ENCODE results near the gene PRIM2. TPM values are rescaled to one million over a fixed set of nuclear protein-coding genes. Genes with fewer than 3 reads are reported as not detected.
"Not testable (repeated sequence)": the region's sequence is repeated elsewhere in the genome, so short reads cannot be mapped to it uniquely, and the experiment has no call there.

Gene PRIM2
- total and polyA plus RNA-seq, 9 of the 15 experiments (the other 6 are each of a cell fraction or from before 2014, with no cell fraction given) = 19.8 to 57.5 (median 33.4) TPM

DNA sequence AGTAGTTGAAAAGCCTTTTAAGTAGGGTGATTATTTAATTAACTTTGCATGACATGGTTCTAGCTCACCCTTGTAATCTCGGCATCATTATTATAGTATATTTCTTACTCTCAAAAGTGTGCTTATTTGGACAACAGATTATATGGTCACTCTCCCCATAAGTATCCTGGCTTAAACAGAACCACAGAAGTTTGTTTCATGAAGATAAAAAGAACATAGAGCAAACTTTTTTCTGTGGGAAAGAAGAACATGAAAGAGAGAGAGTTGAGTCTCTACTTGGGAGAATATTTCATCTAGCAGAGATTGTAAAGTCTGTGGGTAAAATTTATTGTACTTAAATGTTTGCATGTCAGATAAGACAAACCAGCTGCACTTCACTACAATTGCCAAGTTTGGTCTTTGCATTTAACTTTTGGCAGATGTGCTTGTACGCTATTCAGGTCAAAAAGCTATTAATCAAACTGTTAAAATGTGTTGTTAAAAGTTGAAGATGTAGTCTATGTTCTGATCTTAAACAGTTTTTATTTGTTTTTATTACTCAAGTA, 33.4 kb upstream of the PRIM2 start:
- ChIA-PET POLR2A (no interaction called here), CTCF (ENCODE audit: low intra/inter-chr PET ratio) (no interaction called here)
- Histone ChIP-seq H3K79me2 (ENCODE audit: control insufficient read depth, insufficient read depth, low read length) (no peaks in the 10 kb centered on the region), H4K20me1 (replicated peaks; ENCODE audit: control insufficient read depth, insufficient read depth, low read length) (no peaks in the 10 kb centered on the region), H3K27ac (ENCODE audit: extremely low read depth, low read depth, low read length) (no peak overlapping the region), H3K27me3 (ENCODE audit: control insufficient read depth in 2 of 2, insufficient read depth in 2 of 2, low read length in 2 of 2) (peaks cover 8 to 22% of the 10 kb centered on the region in 2 experiments; a peak in 4 of 5 replicates), H3K9me3 (replicated peaks; ENCODE audit: control insufficient read depth, insufficient read depth, low read depth, low read length) (no peaks in the 10 kb centered on the region), H3K36me3 (ENCODE audit: control insufficient read depth, insufficient read depth, low read length) (no peaks in the 10 kb centered on the region), H3K9me1 (ENCODE audit: control insufficient read depth, insufficient read depth, low read length) (no peaks in the 10 kb centered on the region), H3K4me2 (ENCODE audit: insufficient read depth, low read length) (no peak overlapping the region), H3K9ac (ENCODE audit: insufficient read depth in 1 of 2, low read depth in 2 of 2, low read length in 2 of 2) (no peak overlapping the region), H3K4me3 (no peak overlapping the region), H3K4me1 (replicated peaks in 1 of 2; ENCODE audit: control insufficient read depth in 2 of 2, insufficient read depth in 2 of 2, low read length in 2 of 2) (no peaks in the 10 kb centered on the region; a peak in 1 of 5 replicates), H2AFZ (ENCODE audit: low read depth, low read length) (no peak overlapping the region)
- ATAC-seq (no peak), FAIRE-seq (no peak), DNase-seq (ENCODE audit: extremely low read depth in 1 of 4, low spot score in 3 of 4) (no peak)
- intact Hi-C loops (cut with micrococcal nuclease) (no loop called here), in situ Hi-C loops (cut with MboI) (no loop called here)
- no TSS peak for BruUV-seq (replicated peaks)
- TF ChIP-seq LEF1 (IDR thresholded peaks at IDR 0.05) (no peak), LARP7 (IDR thresholded peaks at IDR 0.05) (no peak), ELF1 (tag; IDR thresholded peaks at IDR 0.05) (no peak)
- TF ChIP-seq, protein P1, sequence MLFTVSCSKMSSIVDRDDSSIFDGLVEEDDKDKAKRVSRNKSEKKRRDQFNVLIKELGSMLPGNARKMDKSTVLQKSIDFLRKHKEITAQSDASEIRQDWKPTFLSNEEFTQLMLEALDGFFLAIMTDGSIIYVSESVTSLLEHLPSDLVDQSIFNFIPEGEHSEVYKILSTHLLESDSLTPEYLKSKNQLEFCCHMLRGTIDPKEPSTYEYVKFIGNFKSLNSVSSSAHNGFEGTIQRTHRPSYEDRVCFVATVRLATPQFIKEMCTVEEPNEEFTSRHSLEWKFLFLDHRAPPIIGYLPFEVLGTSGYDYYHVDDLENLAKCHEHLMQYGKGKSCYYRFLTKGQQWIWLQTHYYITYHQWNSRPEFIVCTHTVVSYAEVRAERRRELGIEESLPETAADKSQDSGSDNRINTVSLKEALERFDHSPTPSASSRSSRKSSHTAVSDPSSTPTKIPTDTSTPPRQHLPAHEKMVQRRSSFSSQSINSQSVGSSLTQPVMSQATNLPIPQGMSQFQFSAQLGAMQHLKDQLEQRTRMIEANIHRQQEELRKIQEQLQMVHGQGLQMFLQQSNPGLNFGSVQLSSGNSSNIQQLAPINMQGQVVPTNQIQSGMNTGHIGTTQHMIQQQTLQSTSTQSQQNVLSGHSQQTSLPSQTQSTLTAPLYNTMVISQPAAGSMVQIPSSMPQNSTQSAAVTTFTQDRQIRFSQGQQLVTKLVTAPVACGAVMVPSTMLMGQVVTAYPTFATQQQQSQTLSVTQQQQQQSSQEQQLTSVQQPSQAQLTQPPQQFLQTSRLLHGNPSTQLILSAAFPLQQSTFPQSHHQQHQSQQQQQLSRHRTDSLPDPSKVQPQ (CRISPR knock-in tag; IDR thresholded peaks at IDR 0.05; ENCODE audit: borderline replicate concordance) = no peak
- TF ChIP-seq, protein P2, sequence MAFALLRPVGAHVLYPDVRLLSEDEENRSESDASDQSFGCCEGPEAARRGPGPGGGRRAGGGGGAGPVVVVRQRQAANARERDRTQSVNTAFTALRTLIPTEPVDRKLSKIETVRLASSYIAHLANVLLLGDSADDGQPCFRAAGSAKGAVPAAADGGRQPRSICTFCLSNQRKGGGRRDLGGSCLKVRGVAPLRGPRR (CRISPR knock-in tag; IDR thresholded peaks at IDR 0.05) = no peak
- WGBS (ENCODE audit: insufficient coverage, low coverage, missing lambda C conversion rate) = 2% methylated on average over 2 of the region's 2 CpGs

DNA sequence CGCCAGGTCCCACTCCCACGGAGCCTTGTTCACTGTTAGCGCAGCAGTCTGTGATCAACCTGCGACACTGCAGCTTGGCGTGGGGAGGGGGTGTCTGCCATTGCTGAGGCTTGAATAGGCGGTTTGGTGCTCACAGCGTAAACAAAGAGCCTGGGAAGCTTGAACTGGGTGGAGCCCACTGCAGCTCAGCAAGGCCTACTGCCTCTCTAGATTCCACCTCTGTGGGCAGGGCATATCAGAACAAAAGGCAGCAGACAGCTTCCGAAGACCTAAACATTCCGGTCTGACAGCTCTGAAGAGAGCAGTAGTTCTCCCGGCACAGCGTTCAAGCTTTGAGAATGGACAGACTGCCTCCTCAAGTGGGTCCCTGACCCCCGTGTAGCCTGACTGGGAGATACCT, 29.3 kb upstream of the PRIM2 start:
- H3K79me2 ChIP-seq (ENCODE audit: control insufficient read depth, insufficient read depth, low read length); in situ Hi-C loops (cut with MboI); H3K36me3 ChIP-seq (ENCODE audit: control insufficient read depth, insufficient read depth, low read length); CTCF ChIA-PET (ENCODE audit: low intra/inter-chr PET ratio); H3K9me3 ChIP-seq (replicated peaks; ENCODE audit: control insufficient read depth, insufficient read depth, low read depth, low read length); DNase-seq (ENCODE audit: extremely low read depth in 1 of 4, low spot score in 3 of 4); FAIRE-seq; H3K4me1 ChIP-seq (replicated peaks in 1 of 2; ENCODE audit: control insufficient read depth in 2 of 2, insufficient read depth in 2 of 2, low read length in 2 of 2); ATAC-seq; H3K27me3 ChIP-seq (ENCODE audit: control insufficient read depth in 2 of 2, insufficient read depth in 2 of 2, low read length in 2 of 2); H3K27ac ChIP-seq (ENCODE audit: extremely low read depth, low read depth, low read length); H3K4me2 ChIP-seq (ENCODE audit: insufficient read depth, low read length); intact Hi-C loops (cut with micrococcal nuclease); H3K4me3 ChIP-seq; POLR2A ChIA-PET; BruUV-seq (replicated peaks); H3K9me1 ChIP-seq (ENCODE audit: control insufficient read depth, insufficient read depth, low read length); H2AFZ ChIP-seq (ENCODE audit: low read depth, low read length); H3K9ac ChIP-seq (ENCODE audit: insufficient read depth in 1 of 2, low read depth in 2 of 2, low read length in 2 of 2); H4K20me1 ChIP-seq (replicated peaks; ENCODE audit: control insufficient read depth, insufficient read depth, low read length): not testable (repeated sequence)
- WGBS (ENCODE audit: insufficient coverage, low coverage, missing lambda C conversion rate) = 17% methylated on average over 12 of the region's 12 CpGs
